KOPT-K1 (cell line): ENCODE measurements around the gene SEC16B.

Experiments used
- H3K27ac ChIP-seq: fragments of 200-600 bp; sonication (generic); 2 replicates; pipeline ENCODE4 v1.5.1; 2016; ENCODE audit warnings: antibody characterized with exemption, mild to moderate bottlenecking, low read depth, low read length; ENCODE audit not compliant: poor library complexity, severe bottlenecking
- H3K36me3 ChIP-seq: fragments of 200-600 bp; sonication (generic); 2 replicates; pipeline ENCODE4 v1.5.1; 2017; ENCODE audit warnings: antibody characterized with exemption, mild to moderate bottlenecking, low read length, moderate library complexity; ENCODE audit not compliant: insufficient read depth
- H3K9me3 ChIP-seq: fragments of 200-600 bp; sonication (generic); 2 replicates; pipeline ENCODE4 v1.5.1; 2017; ENCODE audit warnings: antibody characterized with exemption, low read length, mild to moderate bottlenecking; ENCODE audit not compliant: insufficient read depth, poor library complexity, severe bottlenecking

The SEC16B gene

GRCh38 chr1:177937174-177937770 lies 32.6 kb downstream of the SEC16B start:
- no peaks in the 10 kb centered on the region for H3K9me3 ChIP-seq
- H3K36me3 ChIP-seq = no peaks in the 10 kb centered on the region
- H3K27ac ChIP-seq = no peak overlapping the region

- H3K36me3 ChIP-seq = no peaks in the 10 kb centered on the region
- no peaks in the 10 kb centered on the region for H3K9me3 ChIP-seq
- H3K27ac ChIP-seq = no peak overlapping the region
Observed at GRCh38 chr1:177935638-177936415, 34.0 kb downstream of the SEC16B start.

- Histone ChIP-seq H3K9me3 (no peaks in the 10 kb centered on the region), H3K36me3 (no peaks in the 10 kb centered on the region), H3K27ac (no peak overlapping the region)
Observed at GRCh38 chr1:177934927-177935326, 34.9 kb downstream of the SEC16B start.

DNA sequence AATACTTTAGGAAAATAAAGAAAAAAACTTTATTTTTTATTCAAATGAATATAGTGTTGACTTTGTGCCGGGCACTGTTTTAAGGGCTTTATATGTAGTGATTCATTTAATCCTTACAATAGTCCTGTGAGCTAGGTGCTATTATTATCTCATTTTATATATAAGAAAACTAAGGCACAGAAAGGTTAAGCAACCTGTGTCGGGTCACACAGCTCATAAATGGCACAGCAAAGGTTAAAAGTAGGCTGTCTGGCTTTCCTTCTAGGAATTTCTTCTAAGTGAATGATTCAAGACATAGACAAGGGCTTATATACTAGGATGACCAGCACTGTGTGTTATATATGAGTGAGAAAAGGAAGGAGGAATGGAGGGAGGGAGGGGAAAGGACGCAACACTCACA lies 35.4 kb downstream of the SEC16B start:
- no peak overlapping the region for H3K27ac ChIP-seq
- H3K36me3 ChIP-seq = no peaks in the 10 kb centered on the region
- H3K9me3 ChIP-seq = no peaks in the 10 kb centered on the region

- H3K36me3 ChIP-seq = no peaks in the 10 kb centered on the region
Observed at GRCh38 chr1:177933881-177934280, 36.0 kb downstream of the SEC16B start.

GRCh38 chr1:177932123-177932522 lies 37.7 kb downstream of the SEC16B start:
- H3K9me3 ChIP-seq = no peaks in the 10 kb centered on the region
- no peaks in the 10 kb centered on the region for H3K36me3 ChIP-seq
- no peak overlapping the region for H3K27ac ChIP-seq

More at GRCh38 chr1:177933881-177934280, 36.0 kb downstream of the SEC16B start:
- Histone ChIP-seq H3K27ac (no peak overlapping the region), H3K9me3 (no peaks in the 10 kb centered on the region)

- Histone ChIP-seq H3K9me3 (no peaks in the 10 kb centered on the region), H3K36me3 (no peaks in the 10 kb centered on the region), H3K27ac (no peak overlapping the region)
Observed at GRCh38 chr1:177928952-177929351, 40.9 kb downstream of the SEC16B start.

GRCh38 chr1:177928194-177928593 lies 41.7 kb downstream of the SEC16B start:
- Histone ChIP-seq H3K9me3 (no peaks in the 10 kb centered on the region), H3K36me3 (no peaks in the 10 kb centered on the region), H3K27ac (no peak overlapping the region)

DNA sequence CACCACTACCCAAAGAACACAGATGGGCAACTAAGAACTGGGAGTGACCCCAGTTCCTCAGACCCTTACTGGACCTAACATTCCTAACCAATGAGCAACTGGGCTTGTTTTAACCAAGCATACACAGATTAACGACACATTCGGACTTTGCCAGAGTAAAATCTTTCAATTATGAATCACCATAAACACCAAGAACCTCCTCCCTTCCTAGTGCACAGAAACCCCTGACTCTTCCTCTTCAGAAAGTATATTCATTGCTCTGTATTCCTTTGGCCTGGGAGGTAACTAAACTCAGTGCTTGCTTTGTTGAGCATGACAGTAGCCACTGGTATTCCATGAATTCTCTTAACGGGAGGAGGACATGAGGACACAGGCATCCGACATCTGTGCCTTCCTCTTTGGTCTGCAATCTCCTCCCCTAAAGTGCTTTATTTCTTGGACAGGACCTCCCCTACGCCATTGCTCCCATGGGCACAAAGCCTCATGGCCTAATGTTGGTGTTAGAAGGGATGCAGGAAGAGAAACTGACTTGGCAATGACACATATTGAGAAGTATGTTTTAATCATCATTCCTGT lies 42.7 kb downstream of the SEC16B start:
- no peaks in the 10 kb centered on the region for H3K9me3 ChIP-seq
- no peak overlapping the region for H3K27ac ChIP-seq
- no peaks in the 10 kb centered on the region for H3K36me3 ChIP-seq

- H3K36me3 ChIP-seq = no peaks in the 10 kb centered on the region
- no peaks in the 10 kb centered on the region for H3K9me3 ChIP-seq
- no peak overlapping the region for H3K27ac ChIP-seq
Observed at GRCh38 chr1:177926201-177926600, 43.7 kb downstream of the SEC16B start.

DNA sequence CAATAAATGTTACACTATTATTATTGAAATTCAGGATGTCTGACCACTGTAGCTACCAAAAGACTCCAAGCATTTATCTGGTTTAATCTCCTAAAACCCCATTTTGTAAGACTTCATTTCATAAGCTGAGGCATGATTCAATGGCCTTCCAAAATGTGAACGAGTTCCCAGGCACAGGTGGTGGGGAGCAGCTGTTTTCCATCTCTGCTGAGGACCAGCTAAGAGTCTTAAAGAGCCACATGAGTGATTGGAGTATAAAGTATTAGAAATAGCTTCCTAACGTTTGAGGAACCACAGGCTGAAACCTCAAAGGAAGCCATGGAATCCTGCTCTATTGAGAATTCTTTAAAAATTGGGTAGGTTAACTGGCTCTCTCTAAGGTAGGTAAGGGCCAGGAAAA lies 44.9 kb downstream of the SEC16B start:
- no peak overlapping the region for H3K27ac ChIP-seq

DNA sequence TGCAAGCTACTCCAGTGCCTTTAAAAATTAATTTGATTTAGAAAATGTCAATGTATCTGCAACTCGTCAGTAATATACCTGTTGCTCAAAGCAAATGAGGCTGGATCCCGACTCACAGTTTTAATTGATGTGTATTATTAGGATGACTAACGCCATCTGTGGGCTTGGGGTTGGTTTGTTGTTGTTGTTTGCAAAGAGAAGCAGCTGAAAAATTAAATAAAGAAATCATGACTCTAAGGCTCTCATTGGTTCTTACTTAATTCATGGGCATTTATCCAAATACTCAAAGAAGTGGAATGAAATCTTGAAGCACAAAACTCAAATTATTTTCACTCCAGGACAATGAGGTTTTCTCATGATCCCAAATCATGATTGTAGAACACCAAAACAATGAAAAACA lies 46.4 kb downstream of the SEC16B start:
- Histone ChIP-seq H3K36me3 (no peaks in the 10 kb centered on the region), H3K27ac (no peak overlapping the region), H3K9me3 (no peaks in the 10 kb centered on the region)

More for the DNA sequence above, 44.9 kb downstream of the SEC16B start:
- H3K36me3 ChIP-seq = no peaks in the 10 kb centered on the region
- no peaks in the 10 kb centered on the region for H3K9me3 ChIP-seq

GRCh38 chr1:177922209-177922608 lies 47.6 kb downstream of the SEC16B start:
- Histone ChIP-seq H3K27ac (no peak overlapping the region), H3K36me3 (no peaks in the 10 kb centered on the region), H3K9me3 (no peaks in the 10 kb centered on the region)

GRCh38 chr1:177921590-177921989 lies 48.3 kb downstream of the SEC16B start:
- Histone ChIP-seq H3K9me3 (no peaks in the 10 kb centered on the region), H3K36me3 (no peaks in the 10 kb centered on the region), H3K27ac (no peak overlapping the region)

DNA sequence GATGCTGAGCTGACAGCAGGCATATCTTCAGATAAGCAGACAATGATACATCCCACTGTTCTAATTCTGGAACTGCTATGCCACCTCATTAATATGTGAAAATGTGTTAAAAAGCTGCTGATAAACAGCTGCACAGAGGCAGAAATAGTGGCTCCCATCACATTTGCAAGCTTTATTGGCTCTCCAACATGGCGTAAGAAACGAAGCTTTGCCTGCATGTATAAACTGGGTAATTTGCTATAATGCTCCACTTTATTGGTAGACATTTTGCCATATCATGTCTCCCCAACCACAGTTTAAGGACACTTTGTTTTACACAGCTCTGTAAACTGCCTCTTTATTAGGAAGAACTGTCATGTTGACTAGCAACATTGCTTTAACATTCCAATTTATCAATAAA lies 49.8 kb downstream of the SEC16B start:
- Histone ChIP-seq H3K27ac (no peak overlapping the region), H3K36me3 (no peaks in the 10 kb centered on the region), H3K9me3 (no peaks in the 10 kb centered on the region)

GRCh38 chr1:177915641-177916040 lies 54.2 kb downstream of the SEC16B start:
- Histone ChIP-seq H3K9me3 (no peaks in the 10 kb centered on the region), H3K27ac (no peak overlapping the region), H3K36me3 (no peaks in the 10 kb centered on the region)
